Thoracic aorta (tissue), 2 donors: ENCODE data around the gene CNTN4. TPM values are rescaled to one million over a fixed set of nuclear protein-coding genes. Genes with fewer than 3 reads are reported as not detected.

Source experiments
- ATAC-seq: fragments of 150-250 bp; one replicate; pipeline ENCODE4 v1.8.0; 2017; ENCODE audit warnings: low read depth; ENCODE audit not compliant: insufficient number of reproducible peaks, low FRiP score
- DNase-seq: peaks from one replicate; pipeline ENCODE4 v3.0.0-alpha.2; 2020; ENCODE audit warnings: low spot score
- H3K27ac ChIP-seq, 2 donors: fragments of 200-600 bp; sonication (generic); 1 replicate in 1 of 2; 2 replicates in 1 of 2; pipeline ENCODE4 v1.5.1; 2016; ENCODE audit warnings: mild to moderate bottlenecking in 2 of 2, moderate library complexity in 2 of 2
- H3K27me3 ChIP-seq: fragments of 200-600 bp; sonication (generic); replicated peaks from 2 replicates; pipeline ENCODE4 v1.6.0; 2016; ENCODE audit warnings: mild to moderate bottlenecking; ENCODE audit not compliant: insufficient read depth
- H3K36me3 ChIP-seq: fragments of 200-600 bp; sonication (generic); one replicate; pipeline ENCODE4 v1.5.1; 2016
- H3K4me1 ChIP-seq, 2 donors: fragments of 200-600 bp; sonication (generic); 1 replicate in 1 of 2; 2 replicates in 1 of 2; pipeline versions ENCODE4 v1.5.1 to v1.6.0; 2016; ENCODE audit warnings: low read depth in 2 of 2, mild to moderate bottlenecking in 1 of 2; ENCODE audit not compliant: control insufficient read depth in 1 of 2
- H3K4me3 ChIP-seq: fragments of 200-600 bp; sonication (generic); 2 replicates; pipeline ENCODE4 v1.5.1; 2016; ENCODE audit warnings: mild to moderate bottlenecking
- H3K9me3 ChIP-seq: fragments of 200-600 bp; sonication (generic); 2 replicates; pipeline ENCODE4 v1.5.1; 2016
- CTCF ChIP-seq: fragments of 200-600 bp; sonication (generic); IDR thresholded peaks from one replicate; pipeline ENCODE4 v1.5.1; 2019; ENCODE audit warnings: antibody characterized with exemption
- total RNA-seq, 2 donors: library from RNA; depleted of rRNA; stranded (reverse); fragments of >200 nt; gene quantifications; one replicate each; pipeline versions ENCODE4 v1.1.0 to v1.2.3, GENCODE V29; 2016

The CNTN4 gene
- total RNA-seq, 2 donors from 2014 or later, result 103 to 116 TPM

GRCh38 chr3:2441558-2441957 lies 342.9 kb downstream of the CNTN4 start:
- ATAC-seq, result no peak
- TF ChIP-seq CTCF, result no peak
- Histone ChIP-seq H3K27ac (no peak overlapping the region), H3K4me3 (no peak overlapping the region), H3K27me3 (no peaks in the 10 kb centered on the region), H3K36me3 (no peaks in the 10 kb centered on the region), H3K4me1 (peaks cover 4 to 6% of the 10 kb centered on the region in 2 donors), H3K9me3 (no peaks in the 10 kb centered on the region)
- no peak for DNase-seq

GRCh38 chr3:2446146-2446545 lies 347.5 kb downstream of the CNTN4 start:
- H3K36me3 ChIP-seq, result no peaks in the 10 kb centered on the region
- TF ChIP-seq CTCF, result no peak
- H3K27me3 ChIP-seq, result no peaks in the 10 kb centered on the region
- no peak overlapping the region for H3K4me3 ChIP-seq
- ATAC-seq, result no peak
- H3K27ac ChIP-seq, result no peak overlapping the region
- peaks cover 6% of the 10 kb centered on the region in 2 donors for H3K4me1 ChIP-seq
- no peaks in the 10 kb centered on the region for H3K9me3 ChIP-seq
- DNase-seq, result no peak

- Histone ChIP-seq H3K4me1 (peaks cover 0 to 11% of the 10 kb centered on the region in 2 donors), H3K9me3 (no peaks in the 10 kb centered on the region), H3K27me3 (no peaks in the 10 kb centered on the region), H3K27ac (no peak overlapping the region), H3K4me3 (no peak overlapping the region), H3K36me3 (no peaks in the 10 kb centered on the region)
- TF ChIP-seq CTCF, result no peak
- no peak for ATAC-seq
- DNase-seq, result no peak
These were observed 353.6 kb downstream of the CNTN4 start for GRCh38 chr3:2452249-2452648.

- ATAC-seq, result no peak
- H3K9me3 ChIP-seq, result no peaks in the 10 kb centered on the region
- peaks cover 0 to 11% of the 10 kb centered on the region in 2 donors for H3K4me1 ChIP-seq
- no peaks in the 10 kb centered on the region for H3K27me3 ChIP-seq
- H3K36me3 ChIP-seq, result no peaks in the 10 kb centered on the region
- no peak overlapping the region for H3K27ac ChIP-seq
- TF ChIP-seq CTCF, result no peak
- no peak overlapping the region for H3K4me3 ChIP-seq
- DNase-seq, result no peak
These were observed 356.2 kb downstream of the CNTN4 start for GRCh38 chr3:2454865-2455264.

- DNase-seq, result no peak
- ATAC-seq, result no peak
These were observed 358.1 kb downstream of the CNTN4 start for GRCh38 chr3:2456788-2457187.

More at GRCh38 chr3:2456788-2457187, 358.1 kb downstream of the CNTN4 start:
- Histone ChIP-seq H3K27ac (no peak overlapping the region), H3K4me1 (peaks cover 0 to 11% of the 10 kb centered on the region in 2 donors), H3K36me3 (no peaks in the 10 kb centered on the region), H3K27me3 (no peaks in the 10 kb centered on the region), H3K4me3 (no peak overlapping the region), H3K9me3 (no peaks in the 10 kb centered on the region)
- no peak for TF ChIP-seq CTCF
